Endothelial cell of umbilical vein (primary cell): ENCODE measurements around the gene NENF. TPM values are rescaled to one million over a fixed set of nuclear protein-coding genes. Genes with fewer than 3 reads are reported as not detected.

Experiments used
- BruUV-seq: library from RNA; stranded (reverse); fragments of 400-500 nt; replicated peaks from 2 replicates; lab custom pipeline; 2021; lab: Mats Ljungman, UMichigan
- CTCF ChIA-PET: fragments of 300-600, 350-600 bp; sonication (Branson Sonifier 250); formaldehyde crosslinking; loops from one replicate; lab custom pipeline; 2021; ENCODE audit warnings: antibody characterized with exemption, inconsistent platforms; lab: Charles Lee
- POLR2A ChIA-PET: fragments of 300-600, 350-600 bp; sonication (Branson Sonifier 250); formaldehyde crosslinking; loops from one replicate; lab custom pipeline; 2021; ENCODE audit warnings: antibody characterized with exemption, inconsistent platforms; lab: Charles Lee
- DNase-seq: peaks from one replicate; pipeline ENCODE4 v3.0.0-alpha.2; 2011; ENCODE audit warnings: low read depth, low spot score
- FAIRE-seq: peaks from 2 replicates; lab custom pipeline; 2011; peaks lifted over from hg19 to GRCh38; lab: Jason Lieb, UNC
- H2AFZ ChIP-seq: 2 replicates; pipeline ENCODE4 v1.6.0; 2012; ENCODE audit warnings: low read depth, low read length, control low read depth, inconsistent platforms
- H3K27ac ChIP-seq: 2 replicates; pipeline ENCODE4 v1.5.1; 2011; ENCODE audit warnings: low read depth, mild to moderate bottlenecking, control low read depth, low read length, moderate library complexity; ENCODE audit not compliant: insufficient read depth
- H3K27me3 ChIP-seq, 2 experiments: 2 replicates each; pipeline versions ENCODE4 v1.6.0 to v1.6.1; 2011; ENCODE audit warnings: low read length in 2 of 2, mixed read lengths in 1 of 2; ENCODE audit not compliant: control insufficient read depth in 2 of 2, insufficient read depth in 2 of 2
- H3K36me3 ChIP-seq, 2 experiments: 2 replicates in 1 of 2; 3 replicates in 1 of 2; pipeline ENCODE4 v1.5.1; 2011; ENCODE audit warnings: low read length in 2 of 2, mild to moderate bottlenecking in 1 of 2, moderate library complexity in 1 of 2; ENCODE audit not compliant: control insufficient read depth in 2 of 2, insufficient read depth in 2 of 2; ENCODE audit errors: extremely low read depth in 1 of 2
- H3K4me1 ChIP-seq: 3 replicates; pipeline ENCODE4 v1.5.1; 2011; ENCODE audit warnings: mild to moderate bottlenecking, low read length; ENCODE audit not compliant: control insufficient read depth, insufficient read depth; ENCODE audit errors: extremely low read depth
- H3K4me2 ChIP-seq: 2 replicates; pipeline ENCODE4 v1.6.1; 2011; ENCODE audit warnings: low read length, control low read depth, mixed read lengths; ENCODE audit not compliant: insufficient read depth
- H3K4me3 ChIP-seq, 3 experiments: fragments of 200-600 bp in 1 of 3; sonication (generic), shearing (Covaris generic) in 1 of 3; replicated peaks in 1 of 3; 2 replicates each; pipeline ENCODE4 v1.5.1; 2011 to 2016; ENCODE audit warnings: control low read depth in 3 of 3, low read length in 3 of 3, mild to moderate bottlenecking in 2 of 3, inconsistent platforms in 1 of 3, low read depth in 1 of 3, moderate library complexity in 1 of 3; ENCODE audit not compliant: insufficient read depth in 1 of 3
- H3K79me2 ChIP-seq: 2 replicates; pipeline ENCODE4 v1.6.0; 2012; ENCODE audit warnings: low read length, inconsistent platforms; ENCODE audit not compliant: control insufficient read depth, insufficient read depth
- H3K9ac ChIP-seq: replicated peaks from 2 replicates; pipeline ENCODE3; 2011; ENCODE audit warnings: low read length, control low read depth; ENCODE audit not compliant: insufficient read depth; ENCODE audit errors: extremely low read depth
- H3K9me1 ChIP-seq: replicated peaks from 3 replicates; pipeline ENCODE4 v1.6.0; 2011; ENCODE audit warnings: mild to moderate bottlenecking, low read length; ENCODE audit not compliant: control insufficient read depth, insufficient read depth; ENCODE audit errors: extremely low read depth
- H3K9me3 ChIP-seq: replicated peaks from 2 replicates; pipeline ENCODE4 v1.5.1; 2012; ENCODE audit warnings: low read length, inconsistent platforms; ENCODE audit not compliant: control insufficient read depth, insufficient read depth
- H4K20me1 ChIP-seq: replicated peaks from 2 replicates; pipeline ENCODE3; 2011; ENCODE audit warnings: mild to moderate bottlenecking, low read length; ENCODE audit not compliant: control insufficient read depth, insufficient read depth; ENCODE audit errors: extremely low read depth
- CTCF ChIP-seq, 2 donors: IDR thresholded peaks; 1 replicate in 1 of 2; 2 replicates in 1 of 2; pipeline ENCODE4 v1.5.1; 2011; ENCODE audit warnings: low read length in 2 of 2, mild to moderate bottlenecking in 2 of 2, moderate library complexity in 2 of 2, control low read depth in 1 of 2, inconsistent platforms in 1 of 2, low read depth in 1 of 2; ENCODE audit not compliant: insufficient read depth in 1 of 2; ENCODE audit errors: extremely low read depth in 1 of 2
- EZH2 ChIP-seq: IDR thresholded peaks from 2 replicates; pipeline ENCODE4 v1.6.1; 2012; ENCODE audit warnings: borderline replicate concordance, low read depth, mild to moderate bottlenecking, moderate library complexity, low read length, inconsistent platforms; ENCODE audit not compliant: severe bottlenecking
- FOS ChIP-seq: IDR thresholded peaks from 2 replicates; pipeline ENCODE4 v1.6.1; 2011; ENCODE audit warnings: mild to moderate bottlenecking, low read length, moderate library complexity, borderline replicate concordance; ENCODE audit not compliant: insufficient read depth
- GATA2 ChIP-seq: IDR thresholded peaks from 2 replicates; pipeline ENCODE4 v1.7.0; 2011; ENCODE audit warnings: low read depth, mild to moderate bottlenecking, moderate library complexity, mixed read lengths, low read length; ENCODE audit not compliant: insufficient read length, insufficient read depth
- JUN ChIP-seq: IDR thresholded peaks from 2 replicates; pipeline ENCODE4 v1.6.1; 2011; ENCODE audit warnings: borderline replicate concordance, low read depth; ENCODE audit not compliant: insufficient read length, insufficient read depth
- MAX ChIP-seq: IDR thresholded peaks from 2 replicates; pipeline ENCODE4 v1.6.1; 2011; ENCODE audit not compliant: insufficient read depth, insufficient read length
- MYC ChIP-seq: IDR thresholded peaks from one replicate; pipeline ENCODE4 v1.6.1; 2011; ENCODE audit warnings: mild to moderate bottlenecking, low read depth, low read length
- POLR2A ChIP-seq: IDR thresholded peaks from 2 replicates; pipeline ENCODE4 v1.6.1; 2012; ENCODE audit warnings: low read depth, mild to moderate bottlenecking, control low read depth, low read length
- POLR2AphosphoS5 ChIP-seq: IDR thresholded peaks from 2 replicates; pipeline ENCODE4 v1.6.1; 2012; ENCODE audit warnings: low read depth, mild to moderate bottlenecking, control low read depth, low read length, moderate library complexity; ENCODE audit not compliant: insufficient read depth
- dilution Hi-C: fragments of 300-500 bp; cut with MboI; formaldehyde crosslinking; loops from one replicate; pipeline ENCODE4 v1.15.0; 2019; ENCODE audit warnings: low sequenced_read_pairs; ENCODE audit not compliant: extremely low pct_ligation_motif_present
- intact Hi-C: fragments of 100-400 bp; cut with micrococcal nuclease; formaldehyde crosslinking; loops from one replicate; pipeline ENCODE4 v1.10.0; 2022
- polyA plus RNA-seq, 4 experiments: library from polyadenylated mRNA; depleted of rRNA in 3 of 4; stranded (reverse) in 3 of 4; unstranded in 1 of 4; fragments of >200 nt; gene quantifications; 2 replicates each; pipeline versions ENCODE4 v1.2.1 to v1.2.3, GENCODE V29; 2011 to 2012; ENCODE audit warnings: missing spikeins in 1 of 4
- total RNA-seq: library from RNA; stranded (reverse); gene quantifications from 2 replicates; pipeline ENCODE4 v1.2.3, GENCODE V29; 2021

NENF gene
- total and polyA plus RNA-seq, 2 donors (not counting 3 experiments of a cell fraction or from before 2014, with no cell fraction given): 19.8 to 23.0 TPM

GRCh38 chr1:212471891-212472675 is 39.4 kb downstream of the NENF start:
- ChIA-PET CTCF (interaction anchor here (1.1 kb wide), 1 partner anchor 16 kb away, joined by 4 read pairs; no protein-coding TSS in a partner anchor), POLR2A (no interaction called here)
- Histone ChIP-seq H3K79me2 (no peaks in the 10 kb centered on the region), H3K4me3 (no peak overlapping the region), H3K9ac (no peak overlapping the region), H2AFZ (no peak overlapping the region), H3K27ac (no peak overlapping the region), H3K4me1 (no peaks in the 10 kb centered on the region), H3K36me3 (no peaks in the 10 kb centered on the region), H3K4me2 (no peak overlapping the region), H3K9me1 (no peaks in the 10 kb centered on the region), H3K27me3 (peaks cover 0 to 8% of the 10 kb centered on the region in 2 experiments), H4K20me1 (no peaks in the 10 kb centered on the region), H3K9me3 (no peaks in the 10 kb centered on the region)
- dilution Hi-C loops (no loop called here), intact Hi-C loops (no loop called here)
- no TSS peak for BruUV-seq
- DNase-seq: no peak
- no peak for TF ChIP-seq POLR2AphosphoS5
- TF ChIP-seq GATA2: no peak
- TF ChIP-seq EZH2: no peak
- TF ChIP-seq CTCF (IDR thresholded peaks at IDR 0.05; ENCODE audit: extremely low read depth in 1 of 2, insufficient read depth in 1 of 2, low read depth in 1 of 2, low read length in 2 of 2): no peak
- TF ChIP-seq JUN: no peak
- TF ChIP-seq FOS: no peak
- TF ChIP-seq MAX: no peak
- TF ChIP-seq POLR2A: no peak
- TF ChIP-seq MYC: no peak
- no peak for FAIRE-seq
